NT2/D1 (cell line): Measurements from ENCODE around the gene MAST4.

ENCODE experiments used
- SUZ12 ChIP-seq: IDR thresholded peaks from 2 replicates; pipeline ENCODE4 v1.6.1; 2011; ENCODE audit not compliant: insufficient read length, insufficient read depth; ENCODE audit errors: extremely low read depth
- ZNF274 ChIP-seq: IDR thresholded peaks from 2 replicates; pipeline ENCODE4 v1.6.1; 2011; ENCODE audit warnings: mild to moderate bottlenecking, low read depth, low read length

DNA sequence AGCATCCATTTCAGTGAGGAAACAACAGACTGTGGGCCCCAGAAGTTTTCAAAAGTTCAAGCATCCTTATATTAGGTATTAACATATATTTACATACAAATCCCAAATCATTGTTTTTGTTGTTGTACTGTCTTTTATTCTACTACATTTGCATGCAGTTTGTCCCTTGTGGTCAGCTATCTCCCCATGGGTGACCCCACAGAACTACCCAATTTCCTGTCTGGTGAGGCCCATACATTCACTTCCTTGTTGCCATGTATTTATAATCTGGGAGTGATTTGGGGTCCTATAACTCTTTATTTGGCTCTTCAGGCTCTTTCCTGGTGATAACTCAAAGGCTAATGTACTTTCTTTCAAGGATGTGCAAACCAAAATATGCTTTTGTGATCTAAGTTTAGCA, 603.7 kb downstream of the MAST4 start:
- no peak for TF ChIP-seq SUZ12
- no peak for TF ChIP-seq ZNF274
